HG02885 (cell line): ENCODE measurements around the gene RNU1-3.
"Not testable (repeated sequence)": the region's sequence is repeated elsewhere in the genome, so short reads cannot be mapped to it uniquely, and the experiment has no call there.

Experiments used
- ATAC-seq: cut with Tn5 transposase; IDR thresholded peaks from one replicate; pipeline ENCODE4 v1.9.1; 2021; ENCODE audit warnings: mild to moderate bottlenecking; ENCODE audit not compliant: unreplicated experiment, poor library complexity

Gene RNU1-3

DNA sequence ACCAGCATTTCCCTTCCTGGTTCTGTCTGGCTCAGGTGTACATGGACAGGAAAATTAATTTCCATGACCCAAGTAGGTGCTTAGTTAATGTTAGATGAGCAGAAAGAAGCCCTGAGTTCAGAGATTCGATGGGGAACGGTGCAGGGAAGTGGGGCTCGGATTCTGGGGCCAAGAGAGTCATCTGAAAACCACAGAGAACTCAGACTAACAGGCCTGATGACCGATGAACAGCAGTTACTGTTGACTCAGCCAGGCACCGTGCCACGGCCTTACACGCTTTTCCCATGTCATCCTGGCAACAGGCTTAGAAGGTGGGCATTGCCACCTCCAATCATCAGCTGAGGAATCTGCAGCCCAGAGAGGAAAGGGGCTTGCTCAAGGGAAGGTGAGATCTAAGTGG, 43.4 kb downstream of the RNU1-3 start:
- not testable (repeated sequence) for ATAC-seq

DNA sequence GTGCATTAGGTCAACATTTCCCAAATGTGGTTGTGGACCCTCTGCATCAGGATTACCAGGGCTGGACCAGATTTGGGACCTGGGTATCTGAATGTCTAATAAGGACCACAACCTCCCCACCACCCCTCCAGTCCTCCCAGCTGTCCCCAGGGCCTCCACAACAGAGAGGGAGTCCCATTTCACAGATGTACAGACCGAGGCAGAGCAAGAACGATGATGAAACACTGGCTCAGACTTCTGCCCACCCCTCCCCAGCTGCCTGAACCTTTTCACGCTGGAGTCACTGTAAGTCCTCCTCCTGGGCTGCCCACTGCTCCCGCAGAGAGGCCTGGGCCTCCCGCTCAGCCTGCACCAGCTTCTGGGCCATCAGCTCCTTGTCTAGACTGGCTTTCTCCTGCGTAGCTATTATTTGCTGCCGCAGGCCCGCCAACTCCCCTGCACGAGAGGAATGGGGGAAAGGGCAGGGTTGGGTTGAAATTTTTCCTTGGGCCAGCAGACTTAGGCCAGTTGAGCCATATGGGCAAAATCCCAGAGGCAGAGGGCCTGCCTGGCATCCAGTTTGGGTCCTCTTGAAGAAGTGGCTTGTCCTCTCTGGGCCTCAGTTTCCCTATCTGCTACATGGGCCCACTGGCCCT, 45.0 kb downstream of the RNU1-3 start:
- not testable (repeated sequence) for ATAC-seq

DNA sequence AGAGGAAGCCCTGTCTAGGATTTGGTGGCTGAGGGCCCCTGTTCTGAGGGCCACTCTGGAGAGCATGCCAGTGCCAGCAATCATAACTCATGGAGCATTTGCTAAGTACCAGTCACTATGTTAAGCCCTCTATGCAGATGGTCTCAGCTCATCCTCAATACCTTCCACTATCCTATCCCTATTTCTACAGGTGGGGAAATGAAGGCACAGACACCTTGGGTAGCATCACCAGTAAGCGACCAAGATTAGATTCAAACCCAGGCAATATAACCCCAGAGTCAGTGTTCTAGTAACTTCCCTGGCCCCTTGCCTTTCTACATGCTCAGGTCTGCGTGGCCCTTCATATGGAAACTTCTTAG, 45.5 kb downstream of the RNU1-3 start:
- ATAC-seq: no peak

DNA sequence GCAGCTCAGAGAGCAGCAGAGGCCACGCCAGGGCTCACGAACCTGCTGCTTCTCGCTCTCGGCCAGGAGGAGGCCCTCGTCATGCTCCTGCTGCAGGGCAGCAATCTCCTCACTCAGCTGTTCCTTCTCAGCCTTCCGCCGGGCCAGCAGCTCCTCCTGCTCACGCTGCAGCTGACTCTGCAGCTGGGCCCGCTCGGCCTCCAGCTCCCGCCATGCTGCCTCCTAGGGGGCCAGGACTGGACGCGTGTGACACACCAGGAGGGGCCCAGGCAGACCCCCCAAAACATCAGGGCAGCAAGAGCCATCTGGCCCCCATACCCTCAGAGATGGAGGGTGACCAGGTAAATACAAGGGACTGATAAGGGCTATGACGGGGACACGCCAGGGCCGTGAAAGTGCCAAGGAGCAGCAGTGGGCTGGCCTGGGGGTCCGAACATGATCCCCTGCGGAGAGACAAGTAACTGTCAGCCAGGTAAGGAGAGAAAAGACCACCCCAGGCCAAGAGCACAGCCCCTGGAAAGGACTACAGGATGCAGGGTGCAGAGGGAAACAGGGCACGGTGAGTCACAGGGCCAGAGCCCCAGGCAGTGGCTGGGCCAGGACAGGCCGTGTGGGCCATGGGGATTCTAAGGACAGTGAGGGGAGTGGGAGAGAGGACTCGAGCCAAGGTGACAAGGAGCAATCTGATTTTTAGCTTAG, 46.8 kb downstream of the RNU1-3 start:
- ATAC-seq: not testable (repeated sequence)

DNA sequence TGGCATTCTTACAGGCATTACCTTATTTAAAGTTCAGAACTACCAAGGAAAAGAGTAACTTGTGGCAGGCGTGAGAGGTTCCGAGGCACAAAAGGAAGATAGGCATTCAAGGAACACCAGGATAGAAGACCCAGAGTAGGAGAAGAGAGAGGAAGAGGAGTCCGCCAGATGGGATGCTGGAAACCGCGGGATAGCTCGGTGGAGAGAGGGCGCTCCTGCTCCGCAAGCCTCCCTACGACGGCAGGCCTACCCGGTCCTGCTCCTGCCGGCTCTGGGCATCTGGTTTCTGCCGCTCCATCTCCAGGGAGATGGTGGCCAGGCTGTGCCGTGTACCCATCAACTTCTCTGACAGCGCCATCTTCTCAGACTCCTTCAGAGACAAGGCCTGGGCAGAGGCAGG, 48.0 kb downstream of the RNU1-3 start:
- no peak for ATAC-seq

DNA sequence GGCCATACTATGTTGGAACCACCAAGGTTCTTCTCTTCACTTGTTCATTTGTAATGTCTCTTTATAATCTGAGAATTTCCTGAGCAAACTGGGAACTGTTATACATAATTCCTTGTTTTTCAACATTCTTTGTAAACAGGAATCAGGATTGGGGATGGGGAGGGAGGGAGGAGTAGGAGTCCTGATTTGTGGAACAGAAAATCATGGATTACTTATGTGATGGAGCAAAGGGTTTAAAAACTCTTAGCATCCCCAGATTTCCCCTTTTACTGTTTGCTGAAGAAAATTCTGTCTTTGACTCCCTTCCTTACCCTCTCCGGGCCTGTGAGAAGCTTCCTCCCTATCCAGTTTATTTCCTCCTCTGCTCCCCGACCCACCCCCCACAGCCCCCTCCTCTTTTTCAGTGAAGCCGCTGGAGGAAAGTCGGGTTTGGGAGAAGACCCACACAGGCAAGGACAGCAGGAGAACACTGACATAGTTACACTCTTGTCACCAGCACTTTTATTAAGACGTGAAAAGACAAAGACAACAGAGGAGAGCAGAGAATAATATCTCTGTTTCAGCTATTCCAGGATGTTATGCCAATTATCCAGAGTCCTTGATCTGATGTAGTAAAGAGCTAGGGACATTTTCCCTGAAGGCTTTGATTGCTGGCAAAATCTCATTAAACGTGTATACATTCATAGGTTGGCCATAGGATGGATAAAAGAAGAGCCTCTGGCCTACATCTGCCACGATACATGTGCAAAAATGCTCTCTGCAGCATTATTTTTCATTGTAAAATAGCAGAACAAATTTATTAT, 48.8 kb downstream of the RNU1-3 start:
- no peak for ATAC-seq

DNA sequence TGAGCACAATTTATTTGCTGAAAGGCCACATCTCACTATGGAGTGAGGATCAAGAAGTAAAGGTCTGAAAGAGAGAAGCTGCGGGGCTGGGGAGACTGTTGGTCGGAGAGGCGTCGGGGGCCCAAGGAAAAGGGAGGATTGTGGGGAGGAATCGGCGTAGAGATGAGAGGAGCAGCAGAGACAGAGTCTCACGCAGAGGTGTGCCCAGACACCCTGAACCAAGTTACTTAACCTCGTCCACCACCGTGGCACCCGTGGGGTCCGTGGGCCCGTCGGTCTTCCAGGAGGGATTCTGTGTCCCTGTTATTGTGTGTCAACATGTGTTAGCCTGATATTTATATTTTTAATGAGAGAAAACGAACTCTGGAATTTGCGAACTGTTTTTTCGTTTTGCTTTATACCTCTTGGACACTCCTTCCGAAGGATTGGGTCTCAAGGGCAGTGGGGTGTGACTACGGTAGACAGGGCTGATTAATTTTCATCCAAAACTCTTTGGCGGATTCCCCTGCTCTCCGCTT, 49.6 kb downstream of the RNU1-3 start:
- ATAC-seq: no peak
